Islet precursor cell (in vitro differentiated cells): ENCODE measurements around the gene TBX3.
"Not testable (repeated sequence)": the region's sequence is repeated elsewhere in the genome, so short reads cannot be mapped to it uniquely, and the experiment has no call there.

ENCODE experiments used
- DNase-seq: peaks from one replicate; pipeline ENCODE4 v3.0.0-alpha.2; 2018

TBX3 gene

GRCh38 chr12:114684098-114684869 lies at the start of gene TBX3:
TSS of gene TBX3 (minus strand) at chr12:114684175. CDS start at chr12:114683200, 975 bp downstream.
- DNase-seq, result peak; percentile 100

DNA sequence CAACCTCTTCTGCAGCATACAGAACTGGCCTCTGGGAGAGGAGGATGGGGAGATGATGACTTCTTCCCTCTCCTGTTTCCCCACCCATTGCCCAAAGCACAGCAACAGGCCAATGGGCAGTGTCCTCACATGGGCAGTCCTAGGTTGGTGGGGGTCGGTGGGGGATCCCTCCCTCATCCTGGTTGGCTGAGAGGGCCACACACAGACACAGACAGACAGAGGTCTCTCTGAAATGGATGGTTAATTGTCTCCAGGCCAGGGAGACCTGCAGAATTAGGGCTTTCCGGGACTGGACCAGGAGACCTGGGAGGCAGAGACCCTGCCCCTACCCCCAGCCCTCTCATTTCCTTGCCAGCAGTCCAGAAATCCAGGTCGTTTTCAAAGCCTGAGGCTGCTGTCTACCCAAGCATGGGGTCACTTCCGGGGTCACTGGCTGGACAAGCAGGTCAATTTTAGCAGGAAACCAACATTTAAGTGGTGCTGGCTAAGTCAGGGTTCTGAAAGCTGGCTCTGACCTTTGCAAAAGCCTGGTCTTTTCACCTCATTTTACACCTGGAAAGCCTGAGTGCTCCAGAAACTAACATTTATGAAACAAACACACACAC lies 48.6 kb upstream of the TBX3 start:
- DNase-seq, result peak; percentile 97

DNA sequence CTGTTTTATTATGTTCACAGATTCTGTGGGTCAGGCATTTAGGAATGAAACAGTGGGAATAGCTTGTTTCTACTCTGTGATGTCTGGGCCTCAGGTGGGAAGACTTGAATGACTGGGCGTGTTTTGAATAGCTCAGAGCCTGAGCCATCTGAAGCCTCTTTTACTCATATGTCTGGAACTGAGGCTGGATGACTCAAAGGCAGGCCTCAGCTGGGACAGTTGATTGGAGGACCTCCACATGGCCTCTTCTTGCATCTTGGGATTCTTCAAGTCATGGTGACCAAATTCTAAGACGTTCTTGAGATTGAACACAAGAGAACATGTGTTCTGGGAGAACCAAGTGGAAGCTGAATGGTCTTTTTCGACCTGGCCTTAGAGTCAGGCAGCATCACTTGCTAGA lies 45.8 kb upstream of the TBX3 start:
- DNase-seq, result peak; percentile 87

- DNase-seq, result no peak
Observed at GRCh38 chr12:114726092-114726710, 42.2 kb upstream of the TBX3 start.

DNA sequence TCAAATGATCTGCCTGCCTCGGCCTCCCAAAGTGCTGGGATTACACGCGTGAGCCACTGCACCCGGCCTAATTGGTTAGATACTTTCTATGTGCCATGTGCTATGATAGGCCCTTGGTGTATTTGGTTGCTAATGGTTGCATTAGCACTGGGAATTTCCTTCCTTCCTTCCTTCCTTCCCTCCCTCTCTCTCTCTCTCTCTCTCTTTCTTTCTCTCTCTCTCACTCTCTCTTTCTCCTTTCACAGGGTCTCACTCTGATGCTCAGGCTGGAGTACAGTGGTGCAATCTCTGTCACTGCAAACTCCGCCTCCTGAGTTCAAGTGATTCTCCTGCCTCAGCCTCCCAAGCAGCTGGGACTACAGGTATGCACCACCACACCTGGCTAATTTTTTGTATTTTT lies 38.2 kb upstream of the TBX3 start:
- not testable (repeated sequence) for DNase-seq

GRCh38 chr12:114721266-114721665 lies 37.3 kb upstream of the TBX3 start:
- DNase-seq, result no peak

- DNase-seq, result no peak
Observed at GRCh38 chr12:114713466-114714215, 29.7 kb upstream of the TBX3 start.

DNA sequence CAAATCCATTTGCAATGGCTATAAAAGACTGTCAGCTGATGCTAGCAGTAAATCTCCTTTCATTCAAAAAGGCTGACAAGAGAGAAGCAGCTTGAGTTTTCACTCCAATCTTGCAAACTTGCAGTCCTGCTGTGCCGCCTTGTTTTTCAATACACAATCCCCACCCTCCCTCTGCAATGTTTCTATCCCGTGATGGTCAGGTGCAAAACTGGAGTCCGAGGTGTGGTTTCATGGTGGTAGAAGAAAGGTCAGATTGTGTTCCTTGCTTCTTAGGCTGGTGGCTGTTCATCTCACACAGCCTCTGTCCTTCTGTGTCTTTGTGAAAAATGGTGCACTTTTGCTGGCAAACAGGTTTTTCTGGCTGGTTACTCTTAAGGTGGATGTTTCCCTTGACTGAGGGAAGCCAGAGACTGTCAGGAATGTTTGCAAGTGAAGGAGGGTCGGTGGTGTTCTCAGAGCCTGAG lies 27.7 kb upstream of the TBX3 start:
- peak; percentile 97 for DNase-seq

DNA sequence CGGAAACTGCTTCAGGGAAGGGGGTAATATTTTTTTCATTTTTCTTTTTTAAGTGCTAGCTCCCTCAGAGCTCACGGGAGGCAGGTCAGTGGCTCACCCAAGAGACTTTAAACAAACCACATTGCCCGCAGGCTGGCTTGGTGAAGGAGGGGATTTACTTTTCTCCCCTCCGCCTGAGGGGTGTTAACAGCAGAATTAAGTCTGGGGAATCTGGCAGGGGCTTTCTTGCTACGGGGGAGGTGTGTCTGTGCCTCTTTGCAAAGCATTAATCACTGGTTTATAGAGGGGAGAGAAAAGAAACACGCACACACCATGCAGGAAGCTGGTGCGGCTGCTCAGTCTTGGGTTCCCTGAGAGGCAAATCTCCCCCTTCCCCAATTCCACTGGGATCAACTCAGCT lies 26.2 kb upstream of the TBX3 start:
- peak; percentile 91 for DNase-seq

- DNase-seq, result no peak
Observed at GRCh38 chr12:114709112-114709511, 25.1 kb upstream of the TBX3 start.

- not testable (repeated sequence) for DNase-seq
Observed at GRCh38 chr12:114708598-114708997, 24.6 kb upstream of the TBX3 start.

DNA sequence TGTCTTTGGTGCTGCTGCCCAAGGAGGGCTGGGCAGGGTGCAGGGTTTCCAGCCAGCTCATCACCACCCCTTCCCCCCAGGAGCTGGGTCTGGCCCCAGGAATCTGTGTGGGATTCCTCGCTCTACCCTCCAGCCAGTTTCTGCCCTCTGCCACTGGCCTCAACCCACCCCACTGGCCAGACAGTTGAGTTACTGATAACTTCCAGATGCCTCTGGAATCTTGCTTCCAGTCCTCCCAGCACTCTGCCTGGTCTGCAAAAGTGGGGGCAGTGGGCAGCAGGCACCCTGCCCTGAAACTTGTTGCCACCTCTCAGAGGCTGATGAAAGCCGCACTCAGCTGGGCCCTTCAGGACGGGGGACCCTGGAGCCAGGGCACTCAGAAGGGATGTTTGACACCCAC lies 20.1 kb upstream of the TBX3 start:
- peak; percentile 99 for DNase-seq

- peak; percentile 97 for DNase-seq
Observed at GRCh38 chr12:114703060-114703493, 19.1 kb upstream of the TBX3 start.

DNA sequence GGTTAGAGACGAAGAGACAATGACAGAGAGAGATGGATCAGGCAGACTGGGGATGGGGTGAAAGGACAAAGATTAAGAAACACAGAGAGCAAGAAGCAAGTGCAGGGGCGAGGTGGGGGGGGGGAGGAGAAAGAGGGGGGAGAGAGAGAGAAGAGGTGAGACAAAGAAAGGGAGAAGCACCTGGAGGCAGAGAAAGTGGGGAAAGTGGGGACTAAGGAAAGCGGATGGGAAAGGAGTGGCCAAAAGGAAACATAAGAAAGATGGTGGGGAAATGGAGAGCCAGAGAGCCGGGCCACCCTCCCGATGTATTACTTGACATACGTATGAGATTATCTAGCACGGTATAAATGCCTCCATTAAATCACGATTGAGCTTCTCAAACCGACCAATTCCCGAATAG lies 18.5 kb upstream of the TBX3 start:
- no peak for DNase-seq

GRCh38 chr12:114701553-114701952 lies 17.6 kb upstream of the TBX3 start:
- DNase-seq, result no peak

- peak; percentile 73 for DNase-seq
Observed at GRCh38 chr12:114701104-114701414, 17.1 kb upstream of the TBX3 start.

DNA sequence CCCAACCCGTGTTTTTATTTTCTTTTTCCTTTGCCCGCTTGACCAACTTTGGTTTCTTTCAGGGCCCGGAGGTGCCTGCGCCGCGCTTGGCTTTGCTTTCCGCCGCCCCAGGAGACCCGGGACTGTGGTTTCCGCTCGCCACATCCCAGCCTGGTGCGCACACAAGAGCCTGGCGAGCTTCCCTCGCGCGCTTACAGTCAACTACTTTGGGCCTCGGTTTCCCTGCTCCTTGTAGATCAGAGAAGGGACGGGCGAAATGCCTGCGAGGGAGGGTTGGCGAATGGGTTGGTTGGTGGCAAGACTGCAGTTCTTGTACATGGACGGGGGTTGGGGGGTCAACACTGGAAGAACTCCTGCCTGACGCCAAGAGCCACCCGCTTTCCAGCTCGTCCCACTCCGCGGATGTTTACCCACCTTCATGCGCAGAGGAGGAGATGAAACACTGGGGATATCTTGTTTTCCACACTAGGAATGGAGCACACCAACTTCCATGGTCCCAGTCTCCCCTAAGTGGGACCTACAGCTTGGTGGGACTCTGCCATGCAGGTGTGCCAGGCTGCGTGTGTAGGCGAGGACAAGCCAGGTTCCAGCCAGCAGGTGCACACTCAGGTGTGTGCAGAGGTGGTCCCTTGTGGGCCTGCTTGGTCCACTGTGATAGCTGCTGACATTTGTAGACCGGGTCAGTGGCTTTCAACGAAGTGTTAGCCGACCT lies 16.6 kb upstream of the TBX3 start:
- peak; percentile 70 for DNase-seq

DNA sequence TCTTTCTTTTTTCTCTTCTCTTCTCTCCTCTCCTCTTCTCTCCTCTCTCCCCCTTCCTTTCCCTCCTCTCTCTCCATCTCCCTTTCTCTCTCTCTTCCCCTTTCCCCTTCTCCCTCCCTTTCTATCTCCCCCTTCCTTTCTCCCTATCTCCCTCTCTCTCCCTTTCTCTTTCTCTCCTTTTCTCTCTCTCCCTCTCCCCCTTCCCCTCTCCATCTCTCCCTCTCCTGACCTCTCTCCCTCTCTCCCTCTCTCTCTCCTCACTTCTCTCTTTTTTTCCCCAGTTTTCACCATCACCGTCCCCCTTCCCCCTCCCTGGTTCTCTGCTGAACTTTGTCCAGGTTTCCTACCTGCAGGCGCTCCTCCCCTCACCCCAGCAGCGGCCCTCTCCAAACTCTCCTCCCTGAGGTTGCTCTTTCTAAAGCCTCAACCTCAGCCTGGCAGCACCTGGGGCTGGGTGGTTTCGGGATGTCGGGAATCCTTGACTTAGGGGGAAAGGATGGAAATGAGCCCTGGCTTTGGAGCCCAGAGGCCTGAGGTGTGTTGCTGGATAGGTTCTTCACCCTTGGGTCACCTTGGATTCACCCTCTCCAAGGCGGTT lies 14.7 kb upstream of the TBX3 start:
- DNase-seq, result peak; percentile 77

- peak; percentile 83 for DNase-seq
Observed at GRCh38 chr12:114697741-114698565, 14.0 kb upstream of the TBX3 start.

GRCh38 chr12:114697243-114697716 lies 13.3 kb upstream of the TBX3 start:
- peak; percentile 67 for DNase-seq
